ENCODE results near the gene AFAP1L2.

- no peak for TF ChIP-seq CTCF (IDR thresholded peaks at IDR 0.05; ENCODE audit: borderline replicate concordance, extremely low read depth, low read length, poor library complexity, severe bottlenecking)
- no peak for TF ChIP-seq EZH2 (IDR thresholded peaks at IDR 0.05; ENCODE audit: borderline replicate concordance, low read depth, low read length, severe bottlenecking)
Observed at GRCh38 chr10:114260366-114260765, 143.9 kb downstream of the AFAP1L2 start.

Data from DND-41 (cell line).